Measurements from ENCODE around the gene L3MBTL4. TPM values are rescaled to one million over a fixed set of nuclear protein-coding genes. Genes with fewer than 3 reads are reported as not detected.

Gene L3MBTL4
- total and polyA plus RNA-seq, 4 donors = 2.3 to 15.0 (median 5.0) TPM

GRCh38 chr18:6022074-6022444 lies 392.7 kb downstream of the L3MBTL4 start:
- no peaks in the 10 kb centered on the region for H3K27me3 ChIP-seq (ENCODE audit: control insufficient read depth in 4 of 4, insufficient read depth in 4 of 4, low read length in 3 of 4)
- WGBS = 76% methylated on average over 2 of the region's 2 CpGs
- DNase-seq (ENCODE audit: low spot score) = no peak
- H3K9me3 ChIP-seq (ENCODE audit: control insufficient read depth in 4 of 4, low read length in 3 of 4) = no peaks in the 10 kb centered on the region
- H3K36me3 ChIP-seq (ENCODE audit: control insufficient read depth in 4 of 4, insufficient read depth in 3 of 4, low read depth in 1 of 4, low read length in 3 of 4) = peaks cover 0 to 2% (median 0%) of the 10 kb centered on the region in 4 donors
- TF ChIP-seq RXRA (IDR thresholded peaks at IDR 0.05) (no peak), HNF4A (conservative IDR thresholded peaks at IDR 0.05) (no peak), TAF1 (conservative IDR thresholded peaks at IDR 0.05) (no peak), EGR1 (IDR thresholded peaks at IDR 0.05; ENCODE audit: low read depth in 2 of 2) (no peak), YY1 (IDR thresholded peaks at IDR 0.05) (no peak), GABPA (IDR thresholded peaks at IDR 0.05 in 1 of 2, conservative IDR thresholded peaks at IDR 0.05 in 1 of 2) (no peak), RAD21 (IDR thresholded peaks at IDR 0.05) (no peak), NR2F2 (IDR thresholded peaks at IDR 0.05) (no peak), FOXA2 (IDR thresholded peaks at IDR 0.05) (no peak), JUND (IDR thresholded peaks at IDR 0.05) (no peak), HNF4G (IDR thresholded peaks at IDR 0.05) (no peak), SP1 (IDR thresholded peaks at IDR 0.05) (no peak), FOXA1 (IDR thresholded peaks at IDR 0.05) (no peak)
- TF ChIP-seq, protein P1, sequence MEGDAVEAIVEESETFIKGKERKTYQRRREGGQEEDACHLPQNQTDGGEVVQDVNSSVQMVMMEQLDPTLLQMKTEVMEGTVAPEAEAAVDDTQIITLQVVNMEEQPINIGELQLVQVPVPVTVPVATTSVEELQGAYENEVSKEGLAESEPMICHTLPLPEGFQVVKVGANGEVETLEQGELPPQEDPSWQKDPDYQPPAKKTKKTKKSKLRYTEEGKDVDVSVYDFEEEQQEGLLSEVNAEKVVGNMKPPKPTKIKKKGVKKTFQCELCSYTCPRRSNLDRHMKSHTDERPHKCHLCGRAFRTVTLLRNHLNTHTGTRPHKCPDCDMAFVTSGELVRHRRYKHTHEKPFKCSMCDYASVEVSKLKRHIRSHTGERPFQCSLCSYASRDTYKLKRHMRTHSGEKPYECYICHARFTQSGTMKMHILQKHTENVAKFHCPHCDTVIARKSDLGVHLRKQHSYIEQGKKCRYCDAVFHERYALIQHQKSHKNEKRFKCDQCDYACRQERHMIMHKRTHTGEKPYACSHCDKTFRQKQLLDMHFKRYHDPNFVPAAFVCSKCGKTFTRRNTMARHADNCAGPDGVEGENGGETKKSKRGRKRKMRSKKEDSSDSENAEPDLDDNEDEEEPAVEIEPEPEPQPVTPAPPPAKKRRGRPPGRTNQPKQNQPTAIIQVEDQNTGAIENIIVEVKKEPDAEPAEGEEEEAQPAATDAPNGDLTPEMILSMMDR (IDR thresholded peaks at IDR 0.05; ENCODE audit: low read depth, low read length, missing input control) = no peak
- TF ChIP-seq, protein P2, sequence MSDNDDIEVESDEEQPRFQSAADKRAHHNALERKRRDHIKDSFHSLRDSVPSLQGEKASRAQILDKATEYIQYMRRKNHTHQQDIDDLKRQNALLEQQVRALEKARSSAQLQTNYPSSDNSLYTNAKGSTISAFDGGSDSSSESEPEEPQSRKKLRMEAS (IDR thresholded peaks at IDR 0.05) = no peak
- TF ChIP-seq, protein P3, sequence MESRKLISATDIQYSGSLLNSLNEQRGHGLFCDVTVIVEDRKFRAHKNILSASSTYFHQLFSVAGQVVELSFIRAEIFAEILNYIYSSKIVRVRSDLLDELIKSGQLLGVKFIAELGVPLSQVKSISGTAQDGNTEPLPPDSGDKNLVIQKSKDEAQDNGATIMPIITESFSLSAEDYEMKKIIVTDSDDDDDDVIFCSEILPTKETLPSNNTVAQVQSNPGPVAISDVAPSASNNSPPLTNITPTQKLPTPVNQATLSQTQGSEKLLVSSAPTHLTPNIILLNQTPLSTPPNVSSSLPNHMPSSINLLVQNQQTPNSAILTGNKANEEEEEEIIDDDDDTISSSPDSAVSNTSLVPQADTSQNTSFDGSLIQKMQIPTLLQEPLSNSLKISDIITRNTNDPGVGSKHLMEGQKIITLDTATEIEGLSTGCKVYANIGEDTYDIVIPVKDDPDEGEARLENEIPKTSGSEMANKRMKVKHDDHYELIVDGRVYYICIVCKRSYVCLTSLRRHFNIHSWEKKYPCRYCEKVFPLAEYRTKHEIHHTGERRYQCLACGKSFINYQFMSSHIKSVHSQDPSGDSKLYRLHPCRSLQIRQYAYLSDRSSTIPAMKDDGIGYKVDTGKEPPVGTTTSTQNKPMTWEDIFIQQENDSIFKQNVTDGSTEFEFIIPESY (IDR thresholded peaks at IDR 0.05) = no peak
- TF ChIP-seq, protein P4, sequence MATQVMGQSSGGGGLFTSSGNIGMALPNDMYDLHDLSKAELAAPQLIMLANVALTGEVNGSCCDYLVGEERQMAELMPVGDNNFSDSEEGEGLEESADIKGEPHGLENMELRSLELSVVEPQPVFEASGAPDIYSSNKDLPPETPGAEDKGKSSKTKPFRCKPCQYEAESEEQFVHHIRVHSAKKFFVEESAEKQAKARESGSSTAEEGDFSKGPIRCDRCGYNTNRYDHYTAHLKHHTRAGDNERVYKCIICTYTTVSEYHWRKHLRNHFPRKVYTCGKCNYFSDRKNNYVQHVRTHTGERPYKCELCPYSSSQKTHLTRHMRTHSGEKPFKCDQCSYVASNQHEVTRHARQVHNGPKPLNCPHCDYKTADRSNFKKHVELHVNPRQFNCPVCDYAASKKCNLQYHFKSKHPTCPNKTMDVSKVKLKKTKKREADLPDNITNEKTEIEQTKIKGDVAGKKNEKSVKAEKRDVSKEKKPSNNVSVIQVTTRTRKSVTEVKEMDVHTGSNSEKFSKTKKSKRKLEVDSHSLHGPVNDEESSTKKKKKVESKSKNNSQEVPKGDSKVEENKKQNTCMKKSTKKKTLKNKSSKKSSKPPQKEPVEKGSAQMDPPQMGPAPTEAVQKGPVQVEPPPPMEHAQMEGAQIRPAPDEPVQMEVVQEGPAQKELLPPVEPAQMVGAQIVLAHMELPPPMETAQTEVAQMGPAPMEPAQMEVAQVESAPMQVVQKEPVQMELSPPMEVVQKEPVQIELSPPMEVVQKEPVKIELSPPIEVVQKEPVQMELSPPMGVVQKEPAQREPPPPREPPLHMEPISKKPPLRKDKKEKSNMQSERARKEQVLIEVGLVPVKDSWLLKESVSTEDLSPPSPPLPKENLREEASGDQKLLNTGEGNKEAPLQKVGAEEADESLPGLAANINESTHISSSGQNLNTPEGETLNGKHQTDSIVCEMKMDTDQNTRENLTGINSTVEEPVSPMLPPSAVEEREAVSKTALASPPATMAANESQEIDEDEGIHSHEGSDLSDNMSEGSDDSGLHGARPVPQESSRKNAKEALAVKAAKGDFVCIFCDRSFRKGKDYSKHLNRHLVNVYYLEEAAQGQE (IDR thresholded peaks at IDR 0.05) = no peak
- TF ChIP-seq, protein P5, sequence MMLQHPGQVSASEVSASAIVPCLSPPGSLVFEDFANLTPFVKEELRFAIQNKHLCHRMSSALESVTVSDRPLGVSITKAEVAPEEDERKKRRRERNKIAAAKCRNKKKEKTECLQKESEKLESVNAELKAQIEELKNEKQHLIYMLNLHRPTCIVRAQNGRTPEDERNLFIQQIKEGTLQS (IDR thresholded peaks at IDR 0.05) = no peak
- H3K9ac ChIP-seq (ENCODE audit: low read depth in 1 of 2, low read length in 2 of 2) = no peak overlapping the region
- H3K27ac ChIP-seq (ENCODE audit: low read depth in 1 of 2, low read length in 2 of 2) = no peak overlapping the region
- H3K4me3 ChIP-seq (ENCODE audit: low read depth in 1 of 3, low read length in 3 of 3) = no peak overlapping the region
- no peaks in the 10 kb centered on the region for H3K4me1 ChIP-seq (ENCODE audit: control insufficient read depth in 4 of 4, insufficient read depth in 4 of 4, low read length in 3 of 4)

Data from liver (tissue), 9 donors.